Measurements from ENCODE around the gene PRKD3.

Gene PRKD3

DNA sequence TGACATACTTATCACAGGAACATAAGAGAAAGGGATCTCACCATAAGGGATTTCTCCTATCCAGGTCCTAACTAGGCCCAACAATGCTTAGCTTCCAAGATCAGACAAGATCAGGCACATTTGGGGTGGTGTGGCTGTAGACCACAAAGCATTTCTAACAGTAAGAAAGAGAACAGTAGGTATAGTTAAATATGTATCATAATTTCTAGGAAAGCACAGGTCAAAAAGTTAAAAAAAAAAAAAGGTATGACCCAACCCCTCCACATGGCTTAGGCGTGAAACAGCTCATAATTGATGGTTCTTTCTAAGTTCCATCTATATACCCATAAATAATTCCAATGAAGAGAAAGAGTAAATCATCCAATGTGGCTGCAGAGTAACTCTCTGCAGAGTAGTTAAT lies 6.9 kb downstream of the PRKD3 start:
- WGBS (ENCODE audit: insufficient coverage), result no CpG with 5 or more reads among the region's 1 CpG
- ChIA-PET POLR2A (no interaction called here), CTCF (interaction anchor here (0.8 to 1.5 kb wide), 5 partner anchors 11 to 578 kb away, joined by 3 to 5 read pairs (median 3); no protein-coding TSS in a partner anchor)
- Histone ChIP-seq H3K9me3 (ENCODE audit: control extremely low read depth in 1 of 5, control insufficient read depth in 4 of 5, insufficient read depth in 2 of 5, low read depth in 1 of 5, low read length in 4 of 5) (no peaks in the 10 kb centered on the region), H3K4me3 (ENCODE audit: control insufficient read depth in 1 of 7, extremely low read depth in 1 of 7, insufficient read depth in 4 of 7, low read depth in 2 of 7, low read length in 6 of 7) (no peak overlapping the region), H3K27ac (ENCODE audit: insufficient read depth in 1 of 2, low read depth in 1 of 2, low read length in 2 of 2, poor library complexity in 1 of 2, severe bottlenecking in 2 of 2) (no peak overlapping the region), H3K4me1 (ENCODE audit: control extremely low read depth in 1 of 4, control insufficient read depth in 4 of 4, insufficient read depth in 4 of 4, low read length in 3 of 4) (peaks cover 8 to 21% (median 17%) of the 10 kb centered on the region in 4 experiments), H3K36me3 (ENCODE audit: control insufficient read depth in 4 of 4, insufficient read depth in 4 of 4, low read length in 3 of 4) (peaks cover 0 to 16% (median 3%) of the 10 kb centered on the region in 4 experiments), H3K27me3 (replicated peaks in 2 of 5; ENCODE audit: control insufficient read depth in 4 of 5, insufficient read depth in 5 of 5, low read length in 4 of 5) (no peaks in the 10 kb centered on the region)
- no peak for DNase-seq

DNA sequence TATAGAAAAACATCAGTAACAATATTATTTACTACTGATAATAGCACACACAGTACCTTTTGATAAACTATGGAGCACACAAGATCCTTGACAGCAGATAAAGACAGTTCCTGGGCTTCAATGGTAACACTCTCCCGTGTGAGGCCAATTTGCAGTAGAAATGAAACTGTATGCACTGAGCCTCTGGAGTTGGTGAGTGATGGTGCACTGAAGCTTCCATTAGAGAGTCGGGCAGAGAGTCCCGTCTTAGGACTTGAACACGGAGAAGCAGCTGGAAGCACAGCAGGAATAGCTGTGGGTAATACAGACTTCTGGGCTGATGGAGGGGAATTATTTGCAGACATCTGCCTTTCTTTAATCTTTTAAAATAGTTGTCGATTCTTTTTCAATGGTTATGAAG lies 8.5 kb downstream of the PRKD3 start:
- Histone ChIP-seq H3K9me3 (ENCODE audit: control extremely low read depth in 1 of 5, control insufficient read depth in 4 of 5, insufficient read depth in 2 of 5, low read depth in 1 of 5, low read length in 4 of 5) (no peaks in the 10 kb centered on the region), H3K4me3 (ENCODE audit: control insufficient read depth in 1 of 7, extremely low read depth in 1 of 7, insufficient read depth in 4 of 7, low read depth in 2 of 7, low read length in 6 of 7) (no peak overlapping the region), H3K27me3 (replicated peaks in 2 of 5; ENCODE audit: control insufficient read depth in 4 of 5, insufficient read depth in 5 of 5, low read length in 4 of 5) (no peaks in the 10 kb centered on the region), H3K36me3 (ENCODE audit: control insufficient read depth in 4 of 4, insufficient read depth in 4 of 4, low read length in 3 of 4) (peaks cover 0 to 16% (median 3%) of the 10 kb centered on the region in 4 experiments), H3K4me1 (ENCODE audit: control extremely low read depth in 1 of 4, control insufficient read depth in 4 of 4, insufficient read depth in 4 of 4, low read length in 3 of 4) (peaks cover 0 to 7% (median 3%) of the 10 kb centered on the region in 4 experiments), H3K27ac (ENCODE audit: insufficient read depth in 1 of 2, low read depth in 1 of 2, low read length in 2 of 2, poor library complexity in 1 of 2, severe bottlenecking in 2 of 2) (no peak overlapping the region)
- ChIA-PET CTCF (interaction anchor here (0.6 to 1.5 kb wide), 3 partner anchors 9 to 18 kb away, joined by 3 to 6 read pairs (median 4); no protein-coding TSS in a partner anchor), POLR2A (no interaction called here)
- no peak for DNase-seq
- 96% methylated on average over 4 of the region's 5 CpGs for WGBS (ENCODE audit: insufficient coverage)

DNA sequence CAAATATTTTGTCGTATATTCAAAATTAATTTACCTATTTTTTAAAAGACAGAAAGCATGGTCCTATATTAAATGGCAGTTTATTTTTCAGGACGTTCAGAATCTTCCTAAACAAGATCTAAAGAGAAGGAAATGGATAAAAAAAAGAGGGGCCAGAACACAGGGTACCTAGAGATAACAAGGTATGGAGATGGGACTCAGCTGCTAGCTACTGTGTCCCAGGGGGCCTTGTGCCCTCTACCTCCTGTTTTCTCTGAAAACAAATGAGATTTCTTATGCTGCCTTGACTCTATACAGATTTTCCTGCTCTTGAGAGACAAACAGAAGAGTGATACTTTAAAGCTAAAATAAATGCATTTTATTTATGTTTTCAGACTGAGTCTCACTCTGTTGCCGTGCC lies 9.3 kb downstream of the PRKD3 start:
- Histone ChIP-seq H3K4me1 (ENCODE audit: control extremely low read depth in 1 of 4, control insufficient read depth in 4 of 4, insufficient read depth in 4 of 4, low read length in 3 of 4) (peaks cover 0 to 4% (median under 1%) of the 10 kb centered on the region in 4 experiments), H3K9me3 (ENCODE audit: control extremely low read depth in 1 of 5, control insufficient read depth in 4 of 5, insufficient read depth in 2 of 5, low read depth in 1 of 5, low read length in 4 of 5) (no peaks in the 10 kb centered on the region), H3K4me3 (ENCODE audit: control insufficient read depth in 1 of 7, extremely low read depth in 1 of 7, insufficient read depth in 4 of 7, low read depth in 2 of 7, low read length in 6 of 7) (no peak overlapping the region), H3K27me3 (replicated peaks in 2 of 5; ENCODE audit: control insufficient read depth in 4 of 5, insufficient read depth in 5 of 5, low read length in 4 of 5) (no peaks in the 10 kb centered on the region), H3K36me3 (ENCODE audit: control insufficient read depth in 4 of 4, insufficient read depth in 4 of 4, low read length in 3 of 4) (peaks cover 0 to 19% (median 3%) of the 10 kb centered on the region in 4 experiments), H3K27ac (ENCODE audit: insufficient read depth in 1 of 2, low read depth in 1 of 2, low read length in 2 of 2, poor library complexity in 1 of 2, severe bottlenecking in 2 of 2) (no peak overlapping the region)
- ChIA-PET POLR2A (no interaction called here), CTCF (interaction anchor here (1.1 to 1.5 kb wide), 4 partner anchors 8 to 23 kb away, joined by 3 to 6 read pairs (median 4); no protein-coding TSS in a partner anchor)
- DNase-seq, result no peak
- WGBS (ENCODE audit: insufficient coverage), result no CpG with 5 or more reads among the region's 3 CpGs

DNA sequence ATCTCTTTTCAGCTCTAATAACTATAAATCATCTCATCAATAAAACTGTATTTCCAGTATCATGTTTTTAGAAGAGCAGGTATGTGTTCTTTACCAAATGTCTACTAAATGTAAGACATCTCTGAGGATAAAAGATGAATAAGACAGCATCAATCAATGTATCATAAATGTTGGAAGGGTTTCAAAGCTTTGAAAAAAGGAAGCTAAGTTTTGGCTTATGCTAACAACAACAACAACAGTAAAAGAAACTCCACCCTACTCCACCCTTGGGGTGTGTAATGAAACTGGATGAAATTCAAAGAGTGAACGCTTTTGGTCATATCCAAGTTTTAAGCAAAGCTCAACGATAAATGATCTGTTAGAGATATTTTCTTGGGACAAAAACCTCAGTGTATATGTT lies 17.1 kb downstream of the PRKD3 start:
- H3K9me3 ChIP-seq (ENCODE audit: control extremely low read depth in 1 of 5, control insufficient read depth in 4 of 5, insufficient read depth in 2 of 5, low read depth in 1 of 5, low read length in 4 of 5), result peaks cover 0 to 10% (median 0%) of the 10 kb centered on the region in 5 experiments
- CTCF ChIA-PET, result interaction anchor here (0.6 to 2.2 kb wide), 5 partner anchors 9 to 23 kb away, joined by 3 to 6 read pairs (median 5); partner anchors contain the start of gene PRKD3
- no peak overlapping the region for H3K4me3 ChIP-seq (ENCODE audit: control insufficient read depth in 1 of 7, extremely low read depth in 1 of 7, insufficient read depth in 4 of 7, low read depth in 2 of 7, low read length in 6 of 7)
- no CpG with 5 or more reads among the region's 2 CpGs for WGBS (ENCODE audit: insufficient coverage)
- no peak for DNase-seq
- no peaks in the 10 kb centered on the region for H3K27me3 ChIP-seq (replicated peaks in 2 of 5; ENCODE audit: control insufficient read depth in 4 of 5, insufficient read depth in 5 of 5, low read length in 4 of 5)
- POLR2A ChIA-PET, result no interaction called here
- H3K36me3 ChIP-seq (ENCODE audit: control insufficient read depth in 4 of 4, insufficient read depth in 4 of 4, low read length in 3 of 4), result peaks cover 0 to 12% (median 2%) of the 10 kb centered on the region in 4 experiments
- H3K4me1 ChIP-seq (ENCODE audit: control extremely low read depth in 1 of 4, control insufficient read depth in 4 of 4, insufficient read depth in 4 of 4, low read length in 3 of 4), result peaks cover 0 to 2% (median 0%) of the 10 kb centered on the region in 4 experiments
- H3K27ac ChIP-seq (ENCODE audit: insufficient read depth in 1 of 2, low read depth in 1 of 2, low read length in 2 of 2, poor library complexity in 1 of 2, severe bottlenecking in 2 of 2), result no peak overlapping the region

DNA sequence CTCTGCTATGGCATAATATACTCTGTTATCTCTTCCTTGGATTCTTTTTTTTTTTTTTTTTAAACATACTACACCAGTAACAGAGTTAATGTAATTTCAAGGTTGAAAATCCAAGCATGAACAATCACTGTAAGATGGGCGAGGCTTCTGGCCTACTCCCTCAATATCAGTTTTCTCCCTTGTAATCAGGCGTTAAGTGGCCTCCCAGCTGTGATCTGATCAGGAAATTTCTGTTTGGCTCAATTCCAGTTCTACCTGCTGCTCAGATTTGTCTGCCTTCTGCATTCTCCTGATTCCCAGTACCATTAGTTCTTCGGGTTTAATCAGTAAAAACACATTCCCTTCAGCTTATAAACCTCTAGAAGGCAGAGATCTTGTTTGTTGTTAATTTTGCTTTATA lies 18.6 kb downstream of the PRKD3 start:
- no peak overlapping the region for H3K4me3 ChIP-seq (ENCODE audit: control insufficient read depth in 1 of 7, extremely low read depth in 1 of 7, insufficient read depth in 4 of 7, low read depth in 2 of 7, low read length in 6 of 7)
- ChIA-PET CTCF (interaction anchor here (1.4 to 2.1 kb wide), 2 partner anchors 12 to 15 kb away, joined by 4 to 5 read pairs; no protein-coding TSS in a partner anchor), POLR2A (interaction anchor here (0.6 to 0.7 kb wide), 2 partner anchors 315 to 346 kb away, joined by 3 read pairs; no protein-coding TSS in a partner anchor)
- WGBS (ENCODE audit: insufficient coverage), result 20% methylated on average over 1 of the region's 3 CpGs
- no peak overlapping the region for H3K27ac ChIP-seq (ENCODE audit: insufficient read depth in 1 of 2, low read depth in 1 of 2, low read length in 2 of 2, poor library complexity in 1 of 2, severe bottlenecking in 2 of 2)
- peak in 2 of 3 donors; percentile 7 to 24 for DNase-seq
- peaks cover 0 to 2% (median 0%) of the 10 kb centered on the region in 4 experiments for H3K4me1 ChIP-seq (ENCODE audit: control extremely low read depth in 1 of 4, control insufficient read depth in 4 of 4, insufficient read depth in 4 of 4, low read length in 3 of 4)
- H3K9me3 ChIP-seq (ENCODE audit: control extremely low read depth in 1 of 5, control insufficient read depth in 4 of 5, insufficient read depth in 2 of 5, low read depth in 1 of 5, low read length in 4 of 5), result peaks cover 0 to 10% (median 0%) of the 10 kb centered on the region in 5 experiments
- H3K27me3 ChIP-seq (replicated peaks in 2 of 5; ENCODE audit: control insufficient read depth in 4 of 5, insufficient read depth in 5 of 5, low read length in 4 of 5), result no peaks in the 10 kb centered on the region
- peaks cover 0 to 12% (median 2%) of the 10 kb centered on the region in 4 experiments for H3K36me3 ChIP-seq (ENCODE audit: control insufficient read depth in 4 of 4, insufficient read depth in 4 of 4, low read length in 3 of 4)

DNA sequence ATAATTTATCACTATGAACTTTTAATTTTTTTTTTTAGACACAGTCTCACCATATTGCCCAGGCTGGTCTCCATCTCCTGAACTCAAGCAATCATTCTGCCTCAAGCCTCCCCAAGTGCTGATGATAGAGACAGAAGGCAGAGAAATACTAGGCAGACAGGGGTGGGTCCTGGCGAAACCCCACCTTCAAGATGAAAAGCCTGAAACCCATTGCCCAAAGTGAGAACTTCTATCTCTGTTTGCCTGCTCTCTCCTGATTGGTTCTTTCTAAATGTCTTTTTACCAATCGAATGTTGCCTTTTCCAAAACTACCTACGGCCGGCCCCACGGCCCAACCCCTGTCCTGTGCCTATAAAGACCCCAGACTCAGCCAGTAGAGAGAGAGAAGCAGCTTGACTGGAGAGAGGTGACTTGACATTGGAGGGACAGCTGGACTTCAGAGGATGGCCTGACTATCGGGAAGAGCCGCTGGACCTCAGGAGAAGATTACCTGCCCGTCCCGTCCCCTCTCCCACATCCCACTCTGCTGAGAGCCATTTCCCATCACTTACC lies 21.9 kb downstream of the PRKD3 start:
- POLR2A ChIA-PET, result interaction anchor here (0.7 kb wide), 1 partner anchor 28 kb away, joined by 3 read pairs; no protein-coding TSS in a partner anchor

DNA sequence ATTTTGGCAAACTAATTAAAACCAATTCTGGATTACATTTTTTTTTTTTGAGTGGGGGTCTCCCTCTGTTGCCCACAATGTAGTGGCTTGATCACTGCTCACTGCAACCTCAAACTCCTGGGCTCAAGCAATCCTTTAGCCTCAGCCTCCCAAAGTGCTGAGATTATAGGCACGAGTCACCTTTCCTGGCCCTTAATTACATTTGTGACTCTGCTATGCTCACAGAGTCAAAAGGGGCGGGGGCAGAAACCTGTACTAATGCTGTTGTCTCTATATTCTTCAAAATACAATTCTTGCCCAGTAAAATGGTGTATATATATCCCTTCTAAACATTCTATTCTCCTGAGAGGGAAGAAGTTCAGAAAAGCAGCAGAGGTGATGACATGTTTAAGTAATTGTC lies 23.2 kb downstream of the PRKD3 start:
- peak in 2 of 3 donors; percentile 5 to 13 for DNase-seq
- Histone ChIP-seq H3K36me3 (ENCODE audit: control insufficient read depth in 4 of 4, insufficient read depth in 4 of 4, low read length in 3 of 4) (peaks cover 0 to 11% (median 2%) of the 10 kb centered on the region in 4 experiments), H3K27me3 (replicated peaks in 2 of 5; ENCODE audit: control insufficient read depth in 4 of 5, insufficient read depth in 5 of 5, low read length in 4 of 5) (no peaks in the 10 kb centered on the region), H3K9me3 (ENCODE audit: control extremely low read depth in 1 of 5, control insufficient read depth in 4 of 5, insufficient read depth in 2 of 5, low read depth in 1 of 5, low read length in 4 of 5) (peaks cover 0 to 10% (median 0%) of the 10 kb centered on the region in 5 experiments), H3K4me3 (ENCODE audit: control insufficient read depth in 1 of 7, extremely low read depth in 1 of 7, insufficient read depth in 4 of 7, low read depth in 2 of 7, low read length in 6 of 7) (no peak overlapping the region), H3K4me1 (ENCODE audit: control extremely low read depth in 1 of 4, control insufficient read depth in 4 of 4, insufficient read depth in 4 of 4, low read length in 3 of 4) (peaks cover 0 to under 1% (median 0%) of the 10 kb centered on the region in 4 experiments), H3K27ac (ENCODE audit: insufficient read depth in 1 of 2, low read depth in 1 of 2, low read length in 2 of 2, poor library complexity in 1 of 2, severe bottlenecking in 2 of 2) (no peak overlapping the region)
- POLR2A ChIA-PET, result interaction anchor here (0.7 kb wide), 1 partner anchor 41 kb away, joined by 3 read pairs; no protein-coding TSS in a partner anchor
- WGBS (ENCODE audit: insufficient coverage), result no CpG with 5 or more reads among the region's 2 CpGs
- CTCF ChIA-PET, result interaction anchor here (1.2 kb wide), 1 partner anchor 14 kb away, joined by 4 read pairs; no protein-coding TSS in a partner anchor

More for the DNA sequence above, 21.9 kb downstream of the PRKD3 start:
- no peak for DNase-seq
- CTCF ChIA-PET, result no interaction called here
- 100% methylated on average over 7 of the region's 9 CpGs for whole genome bisulfite sequencing (ENCODE audit: insufficient coverage)
- H3K4me1 ChIP-seq (ENCODE audit: control extremely low read depth in 1 of 4, control insufficient read depth in 4 of 4, insufficient read depth in 4 of 4, low read length in 3 of 4), result peaks cover 0 to 2% (median 0%) of the 10 kb centered on the region in 4 experiments
- peaks cover 0 to 11% (median 2%) of the 10 kb centered on the region in 4 experiments for H3K36me3 ChIP-seq (ENCODE audit: control insufficient read depth in 4 of 4, insufficient read depth in 4 of 4, low read length in 3 of 4)
- peaks cover 0 to 10% (median 0%) of the 10 kb centered on the region in 5 experiments for H3K9me3 ChIP-seq (ENCODE audit: control extremely low read depth in 1 of 5, control insufficient read depth in 4 of 5, insufficient read depth in 2 of 5, low read depth in 1 of 5, low read length in 4 of 5)
- no peak overlapping the region for H3K27ac ChIP-seq (ENCODE audit: insufficient read depth in 1 of 2, low read depth in 1 of 2, low read length in 2 of 2, poor library complexity in 1 of 2, severe bottlenecking in 2 of 2)
- no peak overlapping the region for H3K4me3 ChIP-seq (ENCODE audit: control insufficient read depth in 1 of 7, extremely low read depth in 1 of 7, insufficient read depth in 4 of 7, low read depth in 2 of 7, low read length in 6 of 7)
- no peaks in the 10 kb centered on the region for H3K27me3 ChIP-seq (replicated peaks in 2 of 5; ENCODE audit: control insufficient read depth in 4 of 5, insufficient read depth in 5 of 5, low read length in 4 of 5)

Data from common myeloid progenitor, CD34-positive (primary cell).